HG03432 (cell line): ENCODE data around the gene L3MBTL4.
"Not testable (repeated sequence)": the region's sequence is repeated elsewhere in the genome, so short reads cannot be mapped to it uniquely, and the experiment has no call there.

Experiments used
- ATAC-seq: cut with Tn5 transposase; IDR thresholded peaks from one replicate; pipeline ENCODE4 v1.9.1; 2021; ENCODE audit warnings: mild to moderate bottlenecking, moderate library complexity; ENCODE audit not compliant: unreplicated experiment

Gene L3MBTL4

DNA sequence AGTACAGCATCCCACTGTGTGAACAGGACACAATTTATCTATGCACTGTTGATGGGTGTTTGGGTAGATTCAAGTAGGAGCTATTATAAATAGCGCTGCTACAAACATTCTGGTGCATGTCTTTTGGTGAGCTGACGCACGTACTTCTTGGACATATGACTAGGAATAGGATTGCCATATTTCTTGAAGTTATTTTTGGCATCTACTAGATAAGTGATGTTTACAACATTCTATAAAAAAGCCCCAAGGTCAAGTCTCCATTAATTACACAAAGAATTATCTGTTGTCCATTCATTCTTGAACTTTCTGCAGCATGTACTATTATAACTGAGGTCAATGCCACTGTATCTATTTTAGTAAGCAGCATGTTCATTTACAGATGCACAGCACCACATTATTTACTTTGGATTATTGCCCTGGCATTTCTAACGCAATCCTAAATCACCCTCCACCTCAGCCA lies 293.9 kb downstream of the L3MBTL4 start:
- ATAC-seq: no peak

DNA sequence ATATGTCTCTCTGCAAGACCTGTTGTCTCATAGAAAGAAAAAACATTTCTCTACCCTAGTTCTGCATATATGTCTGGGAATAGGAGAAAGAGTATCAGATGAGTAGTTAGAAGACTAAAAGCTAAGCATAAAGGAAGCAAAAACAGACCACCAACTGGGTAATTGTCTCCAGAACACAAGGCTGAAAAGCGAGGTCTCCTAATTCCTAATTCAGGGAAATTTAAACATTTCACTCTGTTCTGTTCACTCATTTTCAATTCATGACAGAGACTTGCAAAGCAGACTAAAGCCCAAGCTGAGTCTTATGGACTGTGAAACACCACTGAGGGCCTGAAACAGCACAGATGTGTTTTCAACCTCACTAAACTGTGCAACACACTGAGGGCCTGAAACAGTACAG lies 294.9 kb downstream of the L3MBTL4 start:
- no peak for ATAC-seq

DNA sequence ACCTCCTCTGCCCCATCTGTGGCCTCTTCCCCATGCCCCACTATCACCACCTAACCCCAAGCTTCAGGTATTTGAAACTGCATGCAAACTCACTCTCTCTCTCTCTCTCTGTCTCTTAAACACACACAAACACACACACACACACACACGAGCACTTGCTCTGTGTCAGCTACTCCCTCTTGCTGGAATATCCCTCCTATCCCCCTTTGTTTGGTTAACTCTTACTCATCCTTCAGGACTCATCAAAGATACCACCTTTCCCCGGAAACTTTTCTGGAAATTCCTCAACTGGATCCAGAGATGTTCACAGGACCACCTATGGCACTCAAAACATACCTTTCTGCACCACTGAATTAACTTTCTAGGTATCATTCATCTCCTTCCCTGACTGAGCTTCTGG lies 296.6 kb downstream of the L3MBTL4 start:
- ATAC-seq: no peak

DNA sequence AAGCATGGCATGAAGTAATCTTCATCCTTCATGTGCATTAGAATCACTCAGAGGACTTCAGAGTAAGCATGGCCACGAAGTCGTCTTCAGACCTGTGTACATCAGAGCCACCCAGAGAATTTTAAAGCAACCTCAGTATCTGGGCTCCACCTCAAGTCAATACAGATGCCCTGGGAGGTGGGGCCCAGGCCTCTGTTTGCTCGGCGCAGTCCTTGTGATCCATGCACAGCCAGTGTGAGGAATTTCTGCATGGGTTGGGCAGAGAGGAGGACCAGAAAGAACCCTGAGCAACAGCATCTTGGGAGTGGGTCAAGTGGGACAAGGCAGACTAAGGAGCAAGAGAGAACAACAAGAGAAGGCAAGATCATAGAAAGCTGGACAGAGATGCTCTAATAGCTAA lies 299.0 kb downstream of the L3MBTL4 start:
- no peak for ATAC-seq

DNA sequence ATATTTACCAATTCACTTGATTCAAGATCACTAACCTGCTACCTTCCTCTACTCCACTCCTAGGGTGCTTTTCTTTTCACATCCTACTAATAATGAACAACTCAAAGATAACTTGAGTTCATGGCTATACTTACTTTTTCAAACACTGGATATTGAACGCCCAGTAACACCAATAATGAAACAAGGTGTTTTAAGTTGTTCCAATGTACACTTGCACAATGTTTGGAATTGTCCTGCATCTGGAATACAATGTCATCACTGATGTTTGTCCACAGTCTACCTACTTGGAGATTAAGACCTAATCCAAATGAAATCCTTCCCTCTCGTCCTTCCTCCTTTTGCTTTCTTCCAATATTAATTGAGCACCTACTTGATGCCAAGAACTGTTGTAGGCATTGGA lies 301.1 kb downstream of the L3MBTL4 start:
- no peak for ATAC-seq

DNA sequence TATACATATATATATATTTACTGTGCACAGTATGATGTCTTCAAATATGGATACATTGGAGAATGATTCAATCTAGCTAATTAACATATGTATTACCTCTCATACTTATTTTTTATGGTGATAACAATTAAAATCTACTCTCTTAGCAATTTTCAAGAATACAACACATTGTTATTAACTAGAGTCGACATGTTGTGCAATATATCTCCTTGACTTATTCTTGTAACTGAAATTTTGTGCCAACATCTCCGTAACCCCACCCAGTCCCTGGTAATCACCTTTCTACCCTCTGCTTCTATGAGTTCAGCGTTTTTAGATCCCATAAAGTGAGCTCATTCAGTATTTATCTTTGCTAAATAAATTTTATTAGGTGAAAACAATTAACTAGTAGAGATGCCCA lies 303.0 kb downstream of the L3MBTL4 start:
- no peak for ATAC-seq

DNA sequence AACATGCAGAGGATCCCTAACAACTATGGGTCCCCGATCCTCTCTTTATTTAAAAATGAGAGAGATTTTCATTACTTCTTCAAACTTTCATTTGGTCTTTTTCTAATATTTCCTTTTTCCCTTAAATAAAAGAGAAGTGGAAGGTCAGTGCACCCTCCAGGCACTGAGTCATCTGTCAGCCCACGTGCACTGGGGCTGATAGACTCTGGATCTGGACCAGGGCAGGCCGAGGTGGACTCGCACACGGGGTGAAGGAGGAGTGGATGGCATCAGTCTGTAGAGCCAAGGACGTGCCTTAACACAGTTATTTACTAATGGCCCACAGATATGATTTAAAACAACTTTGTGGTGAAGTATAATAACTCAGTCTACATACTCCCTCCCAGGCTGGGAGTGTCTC lies 305.0 kb downstream of the L3MBTL4 start:
- no peak for ATAC-seq

DNA sequence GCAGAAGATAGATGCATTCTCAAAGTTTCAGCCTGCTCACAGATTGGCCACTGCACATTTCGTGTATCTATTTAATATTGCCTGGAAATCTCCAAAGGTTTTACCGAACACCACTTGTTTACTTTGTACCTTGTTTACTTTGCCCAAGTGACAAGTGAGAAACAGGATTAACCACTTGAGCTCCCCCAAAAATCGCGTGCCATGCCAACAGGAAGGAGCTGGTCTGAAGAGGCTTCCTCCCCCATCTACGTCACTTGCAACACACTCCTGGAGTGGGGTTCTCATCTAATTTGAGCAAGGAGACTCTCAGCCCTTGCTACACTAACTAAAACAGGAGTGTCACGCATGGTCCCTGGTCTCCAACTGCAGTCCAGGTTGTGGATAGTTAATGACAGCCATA lies 306.9 kb downstream of the L3MBTL4 start:
- no peak for ATAC-seq

DNA sequence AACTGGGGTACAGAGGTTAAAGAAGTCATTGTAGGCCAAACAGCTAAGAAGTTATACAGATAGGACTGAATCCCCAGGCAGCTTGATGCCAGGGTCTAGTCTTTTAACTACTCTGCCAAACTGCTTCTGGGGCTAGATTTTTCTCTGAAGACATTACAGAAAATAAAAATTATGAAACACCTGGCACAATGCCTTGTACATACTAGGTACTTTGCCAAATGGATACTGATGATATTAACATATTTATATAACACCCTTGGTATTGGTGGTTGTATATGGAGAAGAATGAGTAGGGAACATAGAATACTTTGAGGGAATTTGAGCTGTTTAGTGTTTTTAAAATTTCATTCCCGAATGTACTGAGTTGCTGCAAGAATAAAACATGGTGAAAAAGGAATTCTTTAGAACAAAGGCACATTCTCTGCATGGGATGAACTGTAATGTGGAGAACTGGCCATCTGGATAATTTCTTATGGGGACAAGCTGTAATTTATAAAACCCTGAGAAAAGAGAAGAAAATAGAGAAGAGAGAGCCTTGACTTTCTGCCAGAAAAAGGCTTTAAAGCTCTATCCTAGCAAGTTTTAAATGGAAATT lies 308.5 kb downstream of the L3MBTL4 start:
- ATAC-seq: no peak

DNA sequence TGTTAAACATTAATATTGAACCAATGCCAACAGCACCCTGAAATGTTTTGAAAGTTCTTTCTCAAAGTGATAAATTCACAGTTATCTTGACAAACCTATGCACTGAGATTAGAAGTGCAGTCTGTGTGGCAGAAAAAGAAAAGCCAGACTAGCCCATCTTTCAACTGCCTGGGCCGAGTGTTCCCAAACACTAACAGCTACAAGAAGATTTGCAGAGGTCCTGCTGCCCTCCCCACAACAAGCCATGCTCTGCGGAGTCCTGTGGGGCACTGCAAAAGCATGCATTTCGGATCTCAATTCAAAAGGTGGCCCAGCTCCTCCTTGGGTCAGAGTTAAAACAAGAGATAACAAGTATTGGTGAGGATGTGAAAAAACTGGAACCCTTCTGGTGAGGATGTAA lies 311.0 kb downstream of the L3MBTL4 start:
- no peak for ATAC-seq

DNA sequence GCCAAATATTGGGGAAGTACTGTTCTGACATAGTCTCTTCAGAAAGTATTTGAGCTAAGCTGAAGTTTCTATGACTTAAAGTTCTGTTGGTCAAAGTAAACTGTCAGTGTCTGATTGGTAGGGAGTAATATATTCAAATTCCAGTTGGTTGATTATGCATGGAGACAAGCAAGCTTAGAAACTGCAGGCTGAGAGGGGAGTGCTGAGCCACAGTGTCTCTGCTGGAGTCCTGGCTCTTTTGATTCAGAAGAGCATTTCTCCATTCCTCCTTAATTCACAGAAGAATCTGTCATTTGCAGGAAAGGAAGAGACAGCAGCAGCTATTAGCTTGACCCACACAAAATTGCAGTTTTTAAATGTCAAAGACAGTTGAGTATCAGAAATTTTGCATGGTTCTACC lies 318.0 kb downstream of the L3MBTL4 start:
- ATAC-seq: no peak

DNA sequence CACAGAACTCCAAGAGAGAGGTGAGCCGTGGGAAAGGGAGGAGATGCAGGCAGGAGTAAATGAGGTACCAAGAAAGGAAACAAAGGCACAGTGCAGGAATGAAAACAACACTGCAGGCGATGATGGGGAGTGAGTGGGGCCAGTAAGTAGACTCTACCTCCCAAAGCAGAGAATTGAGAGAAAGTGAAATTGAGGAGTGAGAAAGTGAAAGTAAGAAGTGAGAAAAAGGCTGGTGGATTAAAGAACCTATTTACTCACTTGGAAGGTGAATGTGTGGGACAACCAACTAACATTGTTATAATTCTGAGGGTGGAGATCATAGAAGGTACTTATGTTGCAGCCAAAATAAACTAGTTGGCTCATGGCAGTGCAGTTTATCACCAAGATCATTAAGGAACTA lies 326.3 kb downstream of the L3MBTL4 start:
- ATAC-seq: no peak

DNA sequence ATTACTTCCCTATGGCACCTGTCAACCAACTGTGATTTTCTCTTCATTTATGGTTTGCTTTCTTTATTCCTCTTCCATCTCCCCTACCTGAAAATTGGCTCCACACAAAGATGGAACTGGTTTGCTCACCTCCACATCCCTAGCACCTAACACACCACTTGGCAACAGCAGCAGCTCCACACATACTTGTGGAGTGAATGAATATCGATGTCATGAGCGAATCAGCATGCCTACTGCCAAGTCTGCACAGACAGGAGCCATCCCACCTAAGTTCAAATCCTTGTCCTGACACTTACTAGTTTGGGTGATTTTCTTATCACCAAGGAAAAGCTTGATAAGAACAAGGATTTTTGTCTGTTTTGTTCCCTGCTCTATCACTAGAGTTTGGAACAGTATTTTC lies 328.0 kb downstream of the L3MBTL4 start:
- ATAC-seq: no peak

DNA sequence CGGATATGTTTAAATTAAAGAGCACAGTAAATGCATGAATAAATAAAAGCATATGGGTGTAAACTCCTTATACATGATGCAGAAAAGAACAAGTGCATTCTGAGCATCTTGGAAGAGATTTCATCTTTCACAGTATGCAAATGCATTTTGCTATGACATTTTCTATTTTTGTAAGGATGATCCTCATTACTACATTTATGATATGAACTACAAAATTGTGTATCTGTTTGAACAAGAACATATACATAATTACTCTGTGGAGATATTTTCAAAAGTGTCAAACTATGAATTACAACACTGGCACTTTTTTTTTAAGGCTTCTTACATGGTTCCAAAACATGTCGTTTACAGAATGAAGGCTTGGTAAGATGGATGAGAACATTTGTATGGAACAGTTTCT lies 335.3 kb downstream of the L3MBTL4 start:
- no peak for ATAC-seq

DNA sequence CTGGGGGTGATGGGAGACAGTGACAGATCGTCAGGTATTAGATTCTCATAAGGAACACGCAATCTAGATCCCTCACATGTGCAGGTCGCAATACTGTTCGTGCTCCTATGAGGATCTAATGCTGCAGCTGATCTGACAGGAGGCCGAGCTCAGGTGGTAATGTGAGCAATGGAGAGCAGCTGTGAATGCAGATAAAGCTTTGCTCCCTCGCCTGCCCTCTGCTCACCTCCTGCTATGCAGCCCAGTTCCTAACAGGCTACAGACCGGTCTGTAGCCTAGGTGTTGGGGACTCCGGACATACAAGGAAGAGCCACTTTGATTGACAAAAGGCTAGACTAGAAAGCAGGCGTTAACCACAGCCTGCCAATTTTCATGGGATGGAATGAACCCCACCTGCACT lies 335.8 kb downstream of the L3MBTL4 start:
- no peak for ATAC-seq

DNA sequence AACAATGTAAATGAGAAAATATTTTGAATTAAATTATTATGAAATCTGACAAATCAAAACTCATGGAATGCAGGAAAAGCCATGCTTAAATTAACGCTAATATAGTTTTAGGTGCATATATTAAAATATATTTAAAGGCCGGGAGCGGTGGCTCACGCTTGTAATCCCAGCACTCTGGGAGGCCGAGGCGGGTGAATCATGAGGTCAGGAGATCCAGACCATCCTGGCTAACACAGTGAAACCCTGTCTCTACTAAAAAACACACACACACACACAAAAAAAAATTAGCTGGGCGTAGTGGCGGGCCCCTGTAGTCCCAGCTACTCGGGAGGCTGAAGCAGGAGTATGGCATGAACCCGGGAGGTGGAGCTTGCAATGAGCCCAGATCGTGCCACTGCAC lies 342.3 kb downstream of the L3MBTL4 start:
- not testable (repeated sequence) for ATAC-seq

DNA sequence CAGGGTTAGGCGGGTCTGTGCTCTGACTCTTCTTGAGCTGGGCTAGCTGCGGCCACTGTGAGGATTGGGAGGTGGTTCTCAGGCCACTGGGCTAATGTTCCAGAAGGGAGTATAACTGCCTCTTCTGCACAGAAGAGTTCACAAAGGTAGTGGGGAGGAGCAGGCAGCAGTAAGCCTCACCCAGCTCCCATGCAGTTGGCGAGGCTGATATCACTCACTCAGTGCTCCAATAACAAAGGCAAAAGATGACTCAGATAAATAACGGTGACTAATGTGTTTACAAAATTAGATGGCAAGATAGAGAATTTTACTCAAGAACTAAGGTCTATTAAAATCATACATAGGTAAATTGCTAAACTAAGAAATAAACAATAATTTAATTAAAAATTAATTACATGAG lies 345.2 kb downstream of the L3MBTL4 start:
- ATAC-seq: peak; percentile 12

DNA sequence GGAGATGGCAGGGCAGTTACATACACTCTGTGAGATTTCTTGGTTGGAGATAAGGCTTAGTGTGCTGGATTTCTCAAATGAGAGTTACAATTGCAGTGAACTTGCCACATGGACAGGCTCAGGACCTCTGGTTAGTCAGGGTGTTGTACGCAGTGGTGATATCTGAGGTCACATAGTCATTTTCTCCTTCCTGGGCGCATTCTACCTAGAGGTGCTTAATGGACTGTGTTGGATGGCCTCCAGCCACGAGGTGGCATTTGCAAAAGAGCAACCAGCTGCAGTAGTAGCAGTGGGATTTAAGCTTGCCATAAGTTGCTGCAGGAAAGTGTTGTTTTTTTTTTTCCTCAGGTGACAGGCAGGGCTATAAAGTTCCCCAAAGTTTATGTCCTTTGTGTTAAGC lies 345.6 kb downstream of the L3MBTL4 start:
- ATAC-seq: peak; percentile 67

DNA sequence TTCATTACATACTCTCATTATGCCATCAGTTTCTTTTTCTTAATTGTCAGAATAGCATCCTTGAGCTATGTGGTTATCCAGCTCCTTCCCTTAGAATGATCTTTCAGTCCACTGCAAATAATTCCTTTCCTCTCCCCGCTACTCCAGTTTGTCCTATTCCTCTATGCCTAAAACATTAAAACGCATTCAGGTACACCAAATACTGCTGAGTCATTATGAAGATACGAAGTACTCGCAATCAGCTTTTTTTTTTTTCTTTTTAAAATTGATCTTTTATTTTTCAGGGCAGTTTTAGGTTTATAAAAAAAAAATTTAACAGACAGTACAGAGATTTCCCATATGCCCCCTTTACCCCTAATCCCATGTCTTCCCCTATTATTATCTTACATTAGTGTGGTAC lies 354.6 kb downstream of the L3MBTL4 start:
- no peak for ATAC-seq

DNA sequence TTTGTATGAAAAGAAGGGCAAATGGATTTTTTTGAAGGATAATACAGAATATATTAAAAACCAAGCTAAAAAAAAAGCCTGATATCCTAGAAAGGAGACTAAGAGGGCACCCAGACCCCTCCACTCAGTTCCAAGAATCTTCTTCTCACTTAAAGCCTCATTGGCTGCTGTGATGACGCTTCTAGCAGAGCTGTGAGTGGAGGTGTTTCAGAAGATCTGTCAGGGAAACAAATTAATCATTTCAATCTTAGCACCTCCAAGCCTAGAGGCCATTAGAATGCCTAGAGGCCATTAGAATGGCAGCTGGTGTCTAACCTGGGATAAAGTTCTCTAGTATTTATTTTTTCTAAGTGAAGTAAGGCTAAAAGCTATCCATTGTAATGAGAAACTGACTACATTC lies 355.2 kb downstream of the L3MBTL4 start:
- ATAC-seq: no peak

DNA sequence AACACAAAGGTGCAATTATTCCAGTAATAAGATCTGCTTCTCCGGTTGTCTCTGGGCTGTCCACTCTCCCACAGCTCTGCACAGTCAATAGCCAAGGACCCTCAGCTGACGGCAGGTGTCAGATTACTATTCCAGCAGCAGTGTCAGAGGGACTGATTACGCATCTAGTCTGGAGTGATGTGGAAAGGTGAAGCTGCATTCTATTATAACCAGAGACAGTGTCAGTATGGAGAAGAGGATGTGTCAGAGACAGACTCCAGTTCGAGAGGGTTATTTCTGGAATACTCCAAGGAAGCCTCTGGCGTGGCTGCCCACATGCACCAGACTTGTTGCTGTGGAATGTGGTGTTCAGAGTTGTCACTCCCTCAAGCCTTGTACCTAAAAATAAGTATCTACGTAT lies 355.8 kb downstream of the L3MBTL4 start:
- no peak for ATAC-seq

DNA sequence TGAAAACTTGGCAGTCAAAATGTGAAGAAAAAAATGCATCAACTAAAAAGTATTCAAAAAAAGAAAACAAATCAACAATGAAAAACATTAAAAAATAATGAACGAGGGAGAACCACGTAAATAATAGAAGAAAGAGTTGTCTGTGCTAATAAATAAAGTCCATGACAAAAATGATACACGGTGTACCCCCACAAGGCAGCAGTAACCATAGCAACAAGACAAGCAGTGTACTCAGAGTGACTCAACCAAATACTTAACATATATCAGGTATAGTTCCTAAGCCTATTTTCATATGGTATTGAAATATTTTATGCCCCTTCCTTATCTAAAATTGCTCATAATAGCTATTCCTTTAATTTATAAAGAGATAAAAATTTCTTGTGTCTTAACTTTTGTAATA lies 357.1 kb downstream of the L3MBTL4 start:
- ATAC-seq: no peak

DNA sequence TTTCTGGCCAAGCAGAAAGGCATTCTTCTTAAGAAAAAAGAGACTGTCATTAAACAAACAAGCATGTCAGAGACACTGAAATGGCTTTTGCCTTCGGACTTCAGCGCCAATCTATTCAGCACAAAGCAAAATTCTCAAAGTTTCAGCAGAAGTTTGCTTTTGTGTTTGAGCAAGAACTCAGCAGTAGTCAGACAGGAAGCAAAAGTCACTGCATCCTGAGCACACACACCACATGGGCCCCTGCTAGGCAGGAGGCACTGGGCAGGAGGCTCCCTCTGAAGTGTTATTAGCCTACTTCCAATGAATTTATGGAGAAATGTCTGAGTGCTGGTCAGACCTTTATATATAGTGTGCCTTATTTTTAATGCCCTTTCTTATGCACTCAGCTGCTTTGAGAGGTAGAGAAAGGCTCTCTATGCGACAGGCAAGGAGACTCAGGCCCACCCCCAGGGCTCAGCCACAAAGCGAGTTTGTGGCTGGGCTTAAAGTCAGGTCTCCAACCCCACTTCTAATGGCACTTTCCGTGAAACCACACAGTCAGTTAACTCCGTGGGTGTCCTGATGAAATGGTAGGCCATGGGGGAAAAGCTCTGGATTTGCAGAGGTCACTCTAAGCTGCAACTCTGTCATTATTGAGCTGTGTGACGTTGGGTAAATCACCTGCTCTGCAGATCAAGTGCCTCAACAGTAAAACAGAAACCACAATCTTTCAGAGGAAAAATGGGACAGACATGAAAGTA lies 358.4 kb downstream of the L3MBTL4 start:
- peak; percentile 84 for ATAC-seq
